ENCODE data around the gene CAPZA1. TPM values are rescaled to one million over a fixed set of nuclear protein-coding genes. Genes with fewer than 3 reads are reported as not detected.

CAPZA1 gene
- total RNA-seq (100 to 1,000 TPM; 115 to 189 (median 138) TPM), total RNA-seq (171 to 579 (median 232) reads per million in 29 experiments)
- total RNA-seq (2013), result 238 TPM

GRCh38 chr1:112619518-112620376, at the start of gene CAPZA1:
Gene CAPZA1 (plus strand): TSS chr1:112619832. CDS start chr1:112619845, 13 bp downstream.
- peaks cover 0 to 4% of the 10 kb centered on the region in 2 donors for H3K36me3 ChIP-seq (ENCODE audit: control insufficient read depth in 2 of 2, extremely low read depth in 1 of 2, insufficient read depth in 1 of 2, low read length in 1 of 2)
- H3K27ac ChIP-seq (ENCODE audit: low read length), result peak within 1 kb of the TSS; percentile 100
- DNase-seq (peak; percentile 74 to 95 (median 91)), ATAC-seq (replicated peaks in 1 of 4) (peak; percentile 80 to 88 (median 88))
- H3K36me3 Mint-ChIP-seq, result peaks cover 4% of the 10 kb centered on the region
- CTCF ChIA-PET, result interaction anchor here in 1 of 2 donors (0.6 to 2.6 kb wide), 5 partner anchors 42 to 951 kb away, joined by 3 to 15 read pairs (median 3); partner anchors contain the start of gene PPM1J
- no peaks in the 10 kb centered on the region for H3K9me3 Mint-ChIP-seq
- peak within 1 kb of the TSS; percentile 88 to 97 for H3K4me3 ChIP-seq (ENCODE audit: control insufficient read depth in 1 of 2, extremely low read depth in 1 of 2, low read length in 1 of 2)
- no peaks in the 10 kb centered on the region for H3K27me3 Mint-ChIP-seq
- WGBS (ENCODE audit: insufficient coverage), result under 1% methylated on average over 32 of the region's 50 CpGs
- H3K4me1 Mint-ChIP-seq, result peaks cover 43 to 55% (median 50%) of the 10 kb centered on the region in 3 donors
- POLR2A ChIA-PET, result interaction anchor here (0.6 to 1.2 kb wide), 6 partner anchors 30 to 1311 kb away, joined by 3 to 6 read pairs (median 3); no protein-coding TSS in a partner anchor
- H3K4me3 Mint-ChIP-seq, result peak within 1 kb of the TSS; percentile 97 to 100 (median 97)
- H3K27ac Mint-ChIP-seq, result peak within 1 kb of the TSS; percentile 98 to 100
- H3K27me3 ChIP-seq (replicated peaks in 1 of 2; ENCODE audit: control insufficient read depth in 2 of 2, extremely low read depth in 1 of 2, insufficient read depth in 2 of 2, low read length in 1 of 2), result no peaks in the 10 kb centered on the region
- no peaks in the 10 kb centered on the region for H3K9me3 ChIP-seq
- peaks cover 30 to 36% of the 10 kb centered on the region in 2 experiments for H3K4me1 ChIP-seq (ENCODE audit: control insufficient read depth in 1 of 2, extremely low read depth in 1 of 2, insufficient read depth in 2 of 2, low read length in 2 of 2)

- DNase-seq (no peak), ATAC-seq (replicated peaks in 1 of 4) (no peak)
- Mint-ChIP-seq H3K4me3 (no peak overlapping the region), H3K36me3 (peaks cover 49% of the 10 kb centered on the region), H3K27me3 (no peaks in the 10 kb centered on the region), H3K4me1 (peaks cover 0 to 1% (median 0%) of the 10 kb centered on the region in 3 donors), H3K27ac (no peak overlapping the region), H3K9me3 (no peaks in the 10 kb centered on the region)
- Histone ChIP-seq H3K9me3 (no peaks in the 10 kb centered on the region), H3K27ac (ENCODE audit: low read length) (no peak overlapping the region), H3K36me3 (ENCODE audit: control insufficient read depth in 2 of 2, extremely low read depth in 1 of 2, insufficient read depth in 1 of 2, low read length in 1 of 2) (peaks cover 0 to 16% of the 10 kb centered on the region in 2 donors), H3K4me1 (ENCODE audit: control insufficient read depth in 1 of 2, extremely low read depth in 1 of 2, insufficient read depth in 2 of 2, low read length in 2 of 2) (no peaks in the 10 kb centered on the region), H3K4me3 (ENCODE audit: control insufficient read depth in 1 of 2, extremely low read depth in 1 of 2, low read length in 1 of 2) (no peak overlapping the region), H3K27me3 (replicated peaks in 1 of 2; ENCODE audit: control insufficient read depth in 2 of 2, extremely low read depth in 1 of 2, insufficient read depth in 2 of 2, low read length in 1 of 2) (no peaks in the 10 kb centered on the region)
- CTCF ChIA-PET, result no interaction called here
- POLR2A ChIA-PET, result interaction anchor here in 1 of 2 donors (0.6 kb wide), 1 partner anchor 13 kb away, joined by 4 read pairs; no protein-coding TSS in a partner anchor
- WGBS (ENCODE audit: insufficient coverage), result 92% methylated on average over 4 of the region's 8 CpGs
Measured at GRCh38 chr1:112575154-112575804, 44.4 kb upstream of the CAPZA1 start.

DNA sequence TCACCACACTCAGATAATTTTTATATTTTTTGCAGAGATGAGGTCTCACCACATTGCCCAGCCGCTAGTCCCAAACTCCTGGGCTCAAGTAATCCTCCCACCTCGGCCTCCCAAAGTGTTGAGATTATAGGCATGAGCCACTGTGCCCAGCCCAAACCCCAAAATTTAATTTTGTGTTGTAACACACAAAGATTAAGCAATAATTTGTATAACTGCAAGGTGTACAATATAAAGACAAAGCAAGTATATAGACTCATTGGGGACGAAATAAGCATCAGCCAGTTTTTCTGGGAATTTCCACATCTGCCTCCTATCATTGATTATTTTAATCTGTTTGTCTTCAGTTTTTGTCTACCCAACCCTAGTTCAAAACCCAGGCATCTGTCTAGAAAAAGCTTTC, 43.4 kb upstream of the CAPZA1 start:
- Mint-ChIP-seq H3K4me1 (peaks cover 0 to 1% (median 0%) of the 10 kb centered on the region in 3 donors), H3K4me3 (no peak overlapping the region), H3K9me3 (no peaks in the 10 kb centered on the region), H3K36me3 (peaks cover 43% of the 10 kb centered on the region), H3K27me3 (no peaks in the 10 kb centered on the region), H3K27ac (no peak overlapping the region)
- Histone ChIP-seq H3K4me3 (ENCODE audit: control insufficient read depth in 1 of 2, extremely low read depth in 1 of 2, low read length in 1 of 2) (no peak overlapping the region), H3K36me3 (ENCODE audit: control insufficient read depth in 2 of 2, extremely low read depth in 1 of 2, insufficient read depth in 1 of 2, low read length in 1 of 2) (peaks cover 0 to 16% of the 10 kb centered on the region in 2 donors), H3K4me1 (ENCODE audit: control insufficient read depth in 1 of 2, extremely low read depth in 1 of 2, insufficient read depth in 2 of 2, low read length in 2 of 2) (no peaks in the 10 kb centered on the region), H3K27me3 (replicated peaks in 1 of 2; ENCODE audit: control insufficient read depth in 2 of 2, extremely low read depth in 1 of 2, insufficient read depth in 2 of 2, low read length in 1 of 2) (no peaks in the 10 kb centered on the region), H3K9me3 (no peaks in the 10 kb centered on the region), H3K27ac (ENCODE audit: low read length) (no peak overlapping the region)
- ChIA-PET POLR2A (interaction anchor here in 1 of 2 donors (0.5 kb wide), 1 partner anchor 42 kb away, joined by 6 read pairs; no protein-coding TSS in a partner anchor), CTCF (interaction anchor here in 1 of 2 donors (0.6 kb wide), 1 partner anchor 272 kb away, joined by 3 read pairs; no protein-coding TSS in a partner anchor)
- ATAC-seq (replicated peaks in 1 of 4) (no peak), DNase-seq (no peak)
- WGBS (ENCODE audit: insufficient coverage), result 93% methylated on average over 3 of the region's 3 CpGs

GRCh38 chr1:112579801-112580510, 39.7 kb upstream of the CAPZA1 start:
- Mint-ChIP-seq H3K4me1 (peaks cover 0 to 1% (median 0%) of the 10 kb centered on the region in 3 donors), H3K36me3 (peaks cover 39% of the 10 kb centered on the region)
- H3K36me3 ChIP-seq (ENCODE audit: control insufficient read depth in 2 of 2, extremely low read depth in 1 of 2, insufficient read depth in 1 of 2, low read length in 1 of 2), result peaks cover 0 to 13% of the 10 kb centered on the region in 2 donors

GRCh38 chr1:112581586-112582192, 37.9 kb upstream of the CAPZA1 start:
- Histone ChIP-seq H3K27ac (ENCODE audit: low read length) (no peak overlapping the region), H3K4me1 (ENCODE audit: control insufficient read depth in 1 of 2, extremely low read depth in 1 of 2, insufficient read depth in 2 of 2, low read length in 2 of 2) (no peaks in the 10 kb centered on the region), H3K27me3 (replicated peaks in 1 of 2; ENCODE audit: control insufficient read depth in 2 of 2, extremely low read depth in 1 of 2, insufficient read depth in 2 of 2, low read length in 1 of 2) (no peaks in the 10 kb centered on the region), H3K36me3 (ENCODE audit: control insufficient read depth in 2 of 2, extremely low read depth in 1 of 2, insufficient read depth in 1 of 2, low read length in 1 of 2) (peaks cover 0 to 7% of the 10 kb centered on the region in 2 donors), H3K9me3 (no peaks in the 10 kb centered on the region), H3K4me3 (ENCODE audit: control insufficient read depth in 1 of 2, extremely low read depth in 1 of 2, low read length in 1 of 2) (no peak overlapping the region)
- Mint-ChIP-seq H3K36me3 (peaks cover 24% of the 10 kb centered on the region), H3K9me3 (no peaks in the 10 kb centered on the region), H3K27ac (no peak overlapping the region), H3K4me1 (no peaks in the 10 kb centered on the region), H3K4me3 (no peak overlapping the region), H3K27me3 (no peaks in the 10 kb centered on the region)
- CTCF ChIA-PET, result no interaction called here
- POLR2A ChIA-PET, result no interaction called here
- DNase-seq, result no peak
- no peak for ATAC-seq (replicated peaks in 1 of 4)

More at GRCh38 chr1:112579801-112580510, 39.7 kb upstream of the CAPZA1 start:
- ChIA-PET POLR2A (interaction anchor here in 1 of 2 donors (0.5 kb wide), 1 partner anchor 151 kb away, joined by 4 read pairs; no protein-coding TSS in a partner anchor), CTCF (no interaction called here)
- no peaks in the 10 kb centered on the region for H3K27me3 Mint-ChIP-seq
- H3K4me1 ChIP-seq (ENCODE audit: control insufficient read depth in 1 of 2, extremely low read depth in 1 of 2, insufficient read depth in 2 of 2, low read length in 2 of 2), result no peaks in the 10 kb centered on the region
- no CpG with 5 or more reads among the region's 5 CpGs for WGBS (ENCODE audit: insufficient coverage)
- no peak overlapping the region for H3K27ac Mint-ChIP-seq
- H3K9me3 Mint-ChIP-seq, result no peaks in the 10 kb centered on the region
- no peak overlapping the region for H3K4me3 Mint-ChIP-seq
- no peak for ATAC-seq (replicated peaks in 1 of 4)
- H3K4me3 ChIP-seq (ENCODE audit: control insufficient read depth in 1 of 2, extremely low read depth in 1 of 2, low read length in 1 of 2), result no peak overlapping the region
- no peak for DNase-seq
- no peaks in the 10 kb centered on the region for H3K27me3 ChIP-seq (replicated peaks in 1 of 2; ENCODE audit: control insufficient read depth in 2 of 2, extremely low read depth in 1 of 2, insufficient read depth in 2 of 2, low read length in 1 of 2)
- H3K9me3 ChIP-seq, result no peaks in the 10 kb centered on the region
- H3K27ac ChIP-seq (ENCODE audit: low read length), result no peak overlapping the region

Data from T-cell (primary cell).